ENCODE data around the gene NUP93. TPM values are rescaled to one million over a fixed set of nuclear protein-coding genes. Genes with fewer than 3 reads are reported as not detected.

NUP93 gene
- total and polyA plus RNA-seq, 9 of the 15 experiments (the other 6 are each of a cell fraction or from before 2014, with no cell fraction given): 92.0 to 162 (median 121) TPM

- FAIRE-seq: no peak
- Histone ChIP-seq H2AFZ (ENCODE audit: low read depth, low read length) (no peak overlapping the region), H4K20me1 (replicated peaks; ENCODE audit: control insufficient read depth, insufficient read depth, low read length) (no peaks in the 10 kb centered on the region; the same call in 1 of the 2 replicates), H3K4me1 (replicated peaks in 1 of 2; ENCODE audit: control insufficient read depth in 2 of 2, insufficient read depth in 2 of 2, low read length in 2 of 2) (peaks cover 0 to 20% of the 10 kb centered on the region in 2 experiments; a peak in 2 of 5 replicates), H3K79me2 (ENCODE audit: control insufficient read depth, insufficient read depth, low read length) (peaks cover 10% of the 10 kb centered on the region; the same call in 2 of the 3 replicates), H3K4me2 (ENCODE audit: insufficient read depth, low read length) (no peak overlapping the region), H3K36me3 (ENCODE audit: control insufficient read depth, insufficient read depth, low read length) (peaks cover 40% of the 10 kb centered on the region), H3K9me3 (replicated peaks; ENCODE audit: control insufficient read depth, insufficient read depth, low read depth, low read length) (no peaks in the 10 kb centered on the region), H3K27ac (ENCODE audit: extremely low read depth, low read depth, low read length) (no peak overlapping the region), H3K9me1 (ENCODE audit: control insufficient read depth, insufficient read depth, low read length) (no peaks in the 10 kb centered on the region), H3K9ac (ENCODE audit: insufficient read depth in 1 of 2, low read depth in 2 of 2, low read length in 2 of 2) (no peak overlapping the region), H3K4me3 (no peak overlapping the region), H3K27me3 (ENCODE audit: control insufficient read depth in 2 of 2, insufficient read depth in 2 of 2, low read length in 2 of 2) (no peaks in the 10 kb centered on the region)
- no peak for ATAC-seq
- 53% methylated on average over 3 of the region's 3 CpGs for WGBS (ENCODE audit: insufficient coverage, low coverage, missing lambda C conversion rate)
- ChIA-PET POLR2A (no interaction called here), CTCF (ENCODE audit: low intra/inter-chr PET ratio) (no interaction called here)
- no peak for DNase-seq (ENCODE audit: extremely low read depth in 1 of 4, low spot score in 3 of 4)
- BruUV-seq (replicated peaks): no TSS peak
- no peak for TF ChIP-seq POLR2A (conservative IDR thresholded peaks at IDR 0.05)
- TF ChIP-seq CREB5 (CRISPR knock-in tag; IDR thresholded peaks at IDR 0.05): no peak
- no peak for TF ChIP-seq ATF1 (CRISPR knock-in tag; IDR thresholded peaks at IDR 0.05)
- no peak for TF ChIP-seq ATF1 (tag; IDR thresholded peaks at IDR 0.05)
- TF ChIP-seq ZBTB1 (CRISPR knock-in tag; IDR thresholded peaks at IDR 0.05; ENCODE audit: borderline replicate concordance, low read depth): no peak
- TF ChIP-seq PHB (CRISPR knock-in tag; IDR thresholded peaks at IDR 0.05): no peak
- TF ChIP-seq ZNF232 (CRISPR knock-in tag; IDR thresholded peaks at IDR 0.05): no peak
- no peak for TF ChIP-seq NUFIP1 (IDR thresholded peaks at IDR 0.05; ENCODE audit: partially characterized antibody)
- TF ChIP-seq MTA2 (IDR thresholded peaks at IDR 0.05; ENCODE audit: low read depth): no peak
- TF ChIP-seq TSC22D4 (tag; IDR thresholded peaks at IDR 0.05): no peak
- no peak for TF ChIP-seq PTBP1 (IDR thresholded peaks at IDR 0.05; ENCODE audit: low read depth, low read length)
- no peak for TF ChIP-seq U2AF2 (optimal IDR thresholded peaks at IDR 0.05; ENCODE audit: low read depth, low read length)
- intact Hi-C loops (cut with micrococcal nuclease): no loop called here
- in situ Hi-C loops (cut with MboI): no loop called here
Measured at GRCh38 chr16:56767024-56767423, 37.1 kb downstream of the NUP93 start.

Measured in K562 (cell line).